Loucy (cell line): ENCODE results near the gene MRPL45.

Experiments used
- EZH2phosphoT487 ChIP-seq: fragments of 200-600 bp; IDR thresholded peaks from 2 replicates; pipeline ENCODE4 v1.6.1; 2018; ENCODE audit warnings: antibody characterized with exemption, mild to moderate bottlenecking, moderate library complexity, borderline replicate concordance
- TF ChIP-seq, protein P1 (sequence below): fragments of 200-600 bp; sonication (generic); conservative IDR thresholded peaks from 2 replicates; pipeline ENCODE4 v1.5.1; 2014; ENCODE audit warnings: mild to moderate bottlenecking, antibody characterized with exemption, low read length

GRCh38 chr17:38338535-38338934, 41.6 kb downstream of the MRPL45 start:
- TF ChIP-seq, protein P1, sequence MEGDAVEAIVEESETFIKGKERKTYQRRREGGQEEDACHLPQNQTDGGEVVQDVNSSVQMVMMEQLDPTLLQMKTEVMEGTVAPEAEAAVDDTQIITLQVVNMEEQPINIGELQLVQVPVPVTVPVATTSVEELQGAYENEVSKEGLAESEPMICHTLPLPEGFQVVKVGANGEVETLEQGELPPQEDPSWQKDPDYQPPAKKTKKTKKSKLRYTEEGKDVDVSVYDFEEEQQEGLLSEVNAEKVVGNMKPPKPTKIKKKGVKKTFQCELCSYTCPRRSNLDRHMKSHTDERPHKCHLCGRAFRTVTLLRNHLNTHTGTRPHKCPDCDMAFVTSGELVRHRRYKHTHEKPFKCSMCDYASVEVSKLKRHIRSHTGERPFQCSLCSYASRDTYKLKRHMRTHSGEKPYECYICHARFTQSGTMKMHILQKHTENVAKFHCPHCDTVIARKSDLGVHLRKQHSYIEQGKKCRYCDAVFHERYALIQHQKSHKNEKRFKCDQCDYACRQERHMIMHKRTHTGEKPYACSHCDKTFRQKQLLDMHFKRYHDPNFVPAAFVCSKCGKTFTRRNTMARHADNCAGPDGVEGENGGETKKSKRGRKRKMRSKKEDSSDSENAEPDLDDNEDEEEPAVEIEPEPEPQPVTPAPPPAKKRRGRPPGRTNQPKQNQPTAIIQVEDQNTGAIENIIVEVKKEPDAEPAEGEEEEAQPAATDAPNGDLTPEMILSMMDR: no peak
- no peak for TF ChIP-seq EZH2phosphoT487
